A673 (cell line): Measurements from ENCODE around the gene KAT14.
"Not testable (repeated sequence)": the region's sequence is repeated elsewhere in the genome, so short reads cannot be mapped to it uniquely, and the experiment has no call there.

Experiments
- CTCF ChIP-seq: fragments of 300-800, 200-600 bp; sonication (generic); conservative IDR thresholded peaks from 2 replicates; pipeline ENCODE4 v1.5.1; 2017; ENCODE audit warnings: low read depth, mild to moderate bottlenecking, antibody characterized with exemption, low read length, moderate library complexity, mixed read lengths
- EZH2 ChIP-seq: fragments of 200-600 bp; sonication (generic); IDR thresholded peaks from 2 replicates; pipeline ENCODE4 v1.6.1; 2017; ENCODE audit warnings: borderline replicate concordance, low read depth, mild to moderate bottlenecking, mixed read lengths, antibody characterized with exemption, low read length; ENCODE audit not compliant: poor library complexity, severe bottlenecking

- TF ChIP-seq CTCF, EZH2: not testable (repeated sequence)
These were observed 37.1 kb upstream of the KAT14 start for GRCh38 chr20:18100569-18100968.
